LNCaP clone FGC (cell line): ENCODE data around the gene BCL7B.

Source experiments
- DNase-seq: peaks from one replicate; pipeline ENCODE4 v3.0.0-alpha.2; 2011; ENCODE audit warnings: low read depth
- H3K4me3 ChIP-seq: 2 replicates; pipeline ENCODE4 v1.5.1; 2011; ENCODE audit warnings: mild to moderate bottlenecking, low read depth, low read length, control low read depth
- CTCF ChIP-seq: IDR thresholded peaks from 2 replicates; pipeline ENCODE4 v1.5.1; 2012; ENCODE audit warnings: mild to moderate bottlenecking; ENCODE audit not compliant: control insufficient read depth, insufficient read depth; ENCODE audit errors: extremely low read depth

Gene BCL7B

GRCh38 chr7:73578342-73579128 lies 21.0 kb upstream of the BCL7B start, which contains the start of gene TBL2:
Gene TBL2 (minus strand): TSS chr7:73578579. CDS start chr7:73578549, 30 bp downstream.
- peak within 1 kb of the TSS; percentile 80 for H3K4me3 ChIP-seq
- DNase-seq, result peak; percentile 91
- peak; percentile 31; the same call in 1 of the 2 replicates for TF ChIP-seq CTCF

- TF ChIP-seq CTCF, result no peak
Observed at GRCh38 chr7:73577627-73578341, 20.3 kb upstream of the BCL7B start.

DNA sequence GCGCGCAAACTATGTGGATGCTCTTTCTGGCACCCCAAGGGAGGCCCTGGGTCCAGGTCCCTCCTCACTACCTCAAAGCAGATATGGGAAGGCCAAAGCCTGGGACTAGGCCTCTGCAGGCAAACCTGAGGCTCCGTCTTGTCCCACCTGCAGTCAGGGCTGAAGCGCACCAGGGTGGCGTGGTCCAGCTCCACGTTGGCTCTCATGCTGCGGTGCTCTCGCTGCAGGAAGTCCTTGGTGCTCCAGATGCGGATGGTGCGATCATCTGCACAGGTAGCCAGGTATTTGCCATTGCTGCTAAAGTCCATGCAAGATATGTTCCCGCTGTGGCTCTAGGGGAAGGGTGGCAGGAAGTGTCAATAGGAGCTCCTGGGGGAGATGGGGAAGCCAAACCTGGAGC lies 16.3 kb upstream of the BCL7B start:
- TF ChIP-seq CTCF, result no peak
- DNase-seq, result no peak

More at GRCh38 chr7:73577627-73578341, 20.3 kb upstream of the BCL7B start:
- no peak for DNase-seq
- H3K4me3 ChIP-seq, result peak overlapping the region; percentile 80

GRCh38 chr7:73573276-73573675 lies 15.8 kb upstream of the BCL7B start:
- TF ChIP-seq CTCF, result no peak

More for the DNA sequence above, 16.3 kb upstream of the BCL7B start:
- no peak overlapping the region for H3K4me3 ChIP-seq

DNA sequence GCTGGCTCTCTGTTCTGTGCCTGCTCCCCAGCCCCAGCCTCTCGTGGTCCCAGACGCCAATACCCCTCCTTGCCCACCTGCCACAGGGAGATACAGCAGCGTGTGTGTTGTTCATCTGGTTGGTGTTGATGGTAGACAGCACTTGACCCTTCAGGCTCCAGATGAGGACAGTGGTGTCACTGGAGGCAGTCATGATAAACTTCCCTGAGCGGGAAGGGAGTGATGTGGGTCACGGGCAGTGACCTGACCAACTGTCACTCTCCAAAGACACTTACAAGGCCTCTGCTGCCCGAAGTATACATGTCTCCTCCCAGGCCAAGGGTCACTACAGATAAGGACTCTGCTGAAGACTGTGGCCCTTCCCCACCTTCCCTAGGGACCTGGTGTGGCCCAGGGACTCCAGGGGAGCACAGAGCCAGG lies 15.3 kb upstream of the BCL7B start:
- no peak for DNase-seq
- H3K4me3 ChIP-seq, result no peak overlapping the region
- no peak for TF ChIP-seq CTCF

More at GRCh38 chr7:73573276-73573675, 15.8 kb upstream of the BCL7B start:
- no peak overlapping the region for H3K4me3 ChIP-seq
- DNase-seq, result no peak

DNA sequence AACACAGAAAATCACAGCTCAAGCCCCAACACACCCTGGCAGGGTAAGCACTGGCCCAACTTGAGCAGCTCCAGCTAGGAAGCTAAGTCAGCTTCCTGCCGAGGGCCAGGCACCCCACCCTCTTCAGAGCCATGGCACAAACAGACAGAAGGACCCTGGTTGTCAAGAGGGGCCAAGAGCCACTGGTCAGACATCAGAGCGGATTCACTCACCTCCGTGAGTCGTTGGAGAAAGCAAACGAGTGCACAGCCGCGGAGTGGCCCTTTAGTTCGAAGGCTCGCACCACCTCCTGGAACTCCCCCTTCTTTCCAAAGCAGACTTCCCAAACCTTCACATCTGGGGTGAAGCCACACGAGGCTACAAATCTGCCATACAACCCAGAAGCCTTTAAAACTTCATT lies 13.5 kb upstream of the BCL7B start:
- no peak for TF ChIP-seq CTCF
- DNase-seq, result no peak
- no peak overlapping the region for H3K4me3 ChIP-seq
